GM12874 (cell line): ENCODE measurements around the gene REC114.

Experiments used
- TF ChIP-seq, protein P1 (sequence below): IDR thresholded peaks from 2 replicates; pipeline ENCODE4 v1.5.1; 2011; ENCODE audit warnings: low read depth, mild to moderate bottlenecking, control low read depth, low read length, moderate library complexity; ENCODE audit not compliant: insufficient read depth

The REC114 gene

DNA sequence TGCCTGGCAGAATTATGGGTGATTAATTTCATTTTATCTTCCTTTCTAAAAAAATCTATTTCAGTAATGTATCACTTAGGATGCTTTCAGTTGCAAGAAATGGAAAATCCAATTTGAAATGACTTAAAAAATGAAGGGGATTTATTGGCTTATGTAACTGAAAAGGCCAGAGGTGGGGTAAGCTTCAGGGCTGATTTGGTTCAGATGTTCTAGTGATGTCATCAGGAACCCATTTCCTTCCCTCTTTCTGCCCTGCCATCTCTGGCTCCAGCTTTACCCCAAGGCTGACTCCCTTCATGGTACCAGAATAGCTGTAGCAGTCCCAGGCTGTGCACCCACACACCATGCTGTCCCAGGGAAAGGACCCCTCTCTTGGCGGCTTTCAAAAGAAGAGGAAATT, 18.5 kb upstream of the REC114 start:
- TF ChIP-seq, protein P1, sequence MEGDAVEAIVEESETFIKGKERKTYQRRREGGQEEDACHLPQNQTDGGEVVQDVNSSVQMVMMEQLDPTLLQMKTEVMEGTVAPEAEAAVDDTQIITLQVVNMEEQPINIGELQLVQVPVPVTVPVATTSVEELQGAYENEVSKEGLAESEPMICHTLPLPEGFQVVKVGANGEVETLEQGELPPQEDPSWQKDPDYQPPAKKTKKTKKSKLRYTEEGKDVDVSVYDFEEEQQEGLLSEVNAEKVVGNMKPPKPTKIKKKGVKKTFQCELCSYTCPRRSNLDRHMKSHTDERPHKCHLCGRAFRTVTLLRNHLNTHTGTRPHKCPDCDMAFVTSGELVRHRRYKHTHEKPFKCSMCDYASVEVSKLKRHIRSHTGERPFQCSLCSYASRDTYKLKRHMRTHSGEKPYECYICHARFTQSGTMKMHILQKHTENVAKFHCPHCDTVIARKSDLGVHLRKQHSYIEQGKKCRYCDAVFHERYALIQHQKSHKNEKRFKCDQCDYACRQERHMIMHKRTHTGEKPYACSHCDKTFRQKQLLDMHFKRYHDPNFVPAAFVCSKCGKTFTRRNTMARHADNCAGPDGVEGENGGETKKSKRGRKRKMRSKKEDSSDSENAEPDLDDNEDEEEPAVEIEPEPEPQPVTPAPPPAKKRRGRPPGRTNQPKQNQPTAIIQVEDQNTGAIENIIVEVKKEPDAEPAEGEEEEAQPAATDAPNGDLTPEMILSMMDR: no peak

DNA sequence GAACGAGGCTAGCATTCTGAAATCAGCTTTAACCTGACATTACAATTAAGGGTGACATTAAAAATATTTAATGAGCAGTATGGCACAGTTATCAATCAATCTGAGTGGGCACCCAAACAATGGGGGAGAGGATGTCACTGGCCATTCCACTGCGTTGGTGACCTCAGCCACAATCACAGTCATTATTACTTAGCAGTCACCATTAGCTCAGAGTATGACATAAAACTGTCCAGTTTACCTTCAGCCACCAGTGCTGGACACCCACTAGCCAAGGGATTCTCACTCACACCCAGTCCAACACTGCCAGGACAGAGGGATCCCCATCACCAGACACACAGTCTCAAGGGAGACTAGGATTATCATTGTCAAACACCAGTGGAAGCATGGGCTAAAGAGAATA, 17.5 kb upstream of the REC114 start:
- TF ChIP-seq, protein P1: no peak

DNA sequence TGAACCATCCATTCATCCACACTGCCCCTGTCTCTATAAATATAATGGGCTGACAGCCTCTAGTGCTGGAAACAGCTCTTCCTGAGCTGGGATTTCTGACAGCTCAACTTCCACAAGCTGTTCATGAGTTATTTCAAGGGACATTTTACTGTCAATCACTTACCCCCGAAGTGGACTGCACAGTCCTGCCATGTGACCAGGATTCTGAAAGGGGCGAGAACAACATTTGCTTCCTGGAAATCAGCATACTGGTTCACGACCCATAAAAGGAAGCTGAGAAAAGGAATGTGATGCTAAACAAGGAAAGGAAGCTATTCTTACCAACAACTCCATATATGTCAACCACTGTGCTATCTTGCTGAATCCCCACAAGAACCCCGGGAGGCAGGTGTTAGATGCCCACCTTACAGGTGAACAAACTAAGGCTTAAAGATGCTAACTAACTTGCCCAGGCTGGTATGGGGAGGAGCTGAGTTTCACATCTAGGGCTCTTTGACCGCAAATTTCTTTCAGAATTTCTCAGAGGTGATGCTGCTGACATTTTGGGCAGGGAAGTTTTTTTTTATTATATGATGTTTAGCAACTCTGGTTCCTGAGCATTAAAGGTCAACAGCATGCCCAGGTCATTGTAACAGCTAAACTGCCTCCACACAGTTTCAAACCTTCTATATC, 16.5 kb upstream of the REC114 start:
- TF ChIP-seq, protein P1: no peak

DNA sequence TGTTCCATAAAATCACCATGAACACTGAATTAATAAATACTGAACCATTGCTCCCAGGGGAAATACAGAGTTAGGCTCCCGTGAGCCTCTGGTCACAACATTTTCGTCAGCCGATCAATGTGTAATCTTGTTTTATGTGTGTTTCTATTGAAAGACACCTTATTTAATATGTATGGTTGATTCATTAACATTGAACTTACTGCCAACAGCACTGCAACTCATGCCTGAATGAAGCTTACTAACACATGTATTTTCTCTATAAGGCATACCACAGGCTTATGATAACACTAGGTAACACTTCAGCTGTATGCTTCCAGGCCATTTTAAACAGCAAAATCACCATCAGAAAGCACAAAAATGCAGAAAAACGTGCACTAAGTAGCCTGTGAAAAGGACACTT, 9.1 kb upstream of the REC114 start:
- TF ChIP-seq, protein P1: no peak

DNA sequence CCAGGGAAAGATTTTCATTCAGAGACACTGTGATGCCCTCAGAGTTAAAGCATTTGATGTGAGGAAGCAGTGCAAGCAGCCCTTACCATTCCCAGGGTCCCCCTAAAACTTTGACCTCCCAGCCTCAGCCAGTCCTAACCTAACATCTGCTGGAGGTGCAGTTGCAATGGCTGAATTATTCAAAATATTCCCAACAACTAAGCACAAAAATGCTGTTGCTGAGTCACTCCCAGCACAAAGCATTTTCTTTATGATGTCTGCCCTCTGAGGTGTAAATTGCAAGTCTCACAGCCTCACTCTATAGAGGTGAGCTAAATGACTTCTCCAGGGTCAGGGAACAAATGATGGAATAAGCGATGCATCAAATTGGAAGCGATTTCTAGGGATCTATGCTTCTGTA, 6.4 kb upstream of the REC114 start:
- TF ChIP-seq, protein P1: no peak

DNA sequence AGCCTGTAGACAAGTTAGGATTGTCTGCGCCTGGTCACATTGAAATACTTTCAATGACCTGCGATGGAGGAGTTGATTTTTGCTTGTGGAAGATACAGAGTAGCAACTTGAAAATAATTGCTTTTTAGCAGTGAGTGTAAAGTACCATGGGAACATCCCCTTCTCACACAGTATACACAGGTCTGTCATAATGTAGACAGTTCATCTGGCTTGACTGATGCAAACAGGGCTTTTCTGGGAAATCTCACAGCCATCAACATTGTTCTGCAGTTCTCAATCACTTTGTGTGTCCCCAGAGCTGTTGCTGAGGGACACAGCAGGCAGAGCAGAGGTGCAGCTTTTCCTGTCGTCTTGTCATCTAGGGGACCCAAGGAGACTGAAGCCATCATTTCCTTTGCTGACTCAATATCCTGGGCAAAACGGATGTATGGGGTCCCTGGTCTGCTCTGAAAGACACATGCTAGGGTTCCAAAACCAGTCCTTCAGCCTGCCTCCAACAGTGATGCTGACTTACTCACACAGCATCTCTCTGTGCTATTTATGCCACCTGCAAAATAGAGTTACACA, 5.3 kb upstream of the REC114 start:
- TF ChIP-seq, protein P1: no peak

DNA sequence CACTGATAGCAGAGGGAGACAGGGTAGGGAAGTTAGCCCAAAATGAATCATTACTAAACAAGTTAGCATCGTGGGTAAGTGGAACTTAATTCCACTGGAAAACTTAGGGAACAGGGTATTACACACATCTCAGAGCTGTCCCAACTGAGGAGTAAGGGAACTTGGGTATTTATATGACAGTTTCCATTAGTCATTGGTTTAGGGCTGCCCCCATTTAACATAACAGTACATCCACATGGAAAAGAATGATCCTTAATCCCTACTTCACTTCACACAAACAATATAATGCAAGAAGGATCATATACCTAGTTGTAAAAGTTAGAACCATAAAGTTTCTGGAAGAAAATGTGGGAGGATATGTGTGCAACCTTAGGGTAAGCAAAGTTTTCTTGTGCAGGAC, 4.3 kb upstream of the REC114 start:
- TF ChIP-seq, protein P1: no peak

DNA sequence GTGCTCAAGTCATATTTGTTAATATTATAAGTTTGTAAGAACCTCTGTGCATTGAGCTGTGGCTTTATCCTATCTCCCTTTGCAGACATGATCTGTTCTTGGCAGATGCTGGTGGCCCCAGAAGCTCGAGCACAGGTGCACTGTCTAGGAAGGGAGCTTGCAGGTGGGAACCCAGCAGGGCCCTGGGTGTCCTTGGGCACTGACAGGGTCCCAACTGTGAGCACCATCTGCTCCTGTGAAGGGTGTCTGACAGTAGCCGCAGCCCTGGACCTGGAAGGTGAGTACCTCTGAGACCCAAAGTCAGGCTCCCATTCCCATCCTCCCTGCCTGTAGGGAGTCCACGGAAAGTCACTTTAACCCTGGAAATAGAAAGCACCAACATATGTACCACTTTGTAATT, 2.4 kb upstream of the REC114 start:
- TF ChIP-seq, protein P1: no peak
